ENCODE results near the gene UBL4A. TPM values are rescaled to one million over a fixed set of nuclear protein-coding genes. Genes with fewer than 3 reads are reported as not detected.

UBL4A gene
- total and polyA plus RNA-seq, 5 donors from 2014 or later = 12.5 to 59.5 (median 55.0) TPM

GRCh38 chrX:154458116-154458953 is 28.1 kb downstream of the UBL4A start, which contains the start of gene PLXNA3:
PLXNA3 (plus strand) TSS chrX:154458281; CDS start chrX:154460184, 1,903 bp downstream.
- Histone ChIP-seq H3K27ac (ENCODE audit: insufficient read depth, low read length, poor library complexity, severe bottlenecking) (peak within 1 kb of the TSS; percentile 47), H3K9me3 (ENCODE audit: control insufficient read depth in 2 of 2, low read length in 2 of 2) (no peaks in the 10 kb centered on the region), H3K36me3 (ENCODE audit: control insufficient read depth, insufficient read depth, low read length) (peaks cover 5% of the 10 kb centered on the region), H3K4me1 (ENCODE audit: control insufficient read depth, insufficient read depth, low read length, poor library complexity, severe bottlenecking) (peaks cover 15% of the 10 kb centered on the region), H3K27me3 (ENCODE audit: control insufficient read depth, insufficient read depth, low read length) (no peaks in the 10 kb centered on the region), H3K4me3 (ENCODE audit: low read depth, low read length) (peak within 1 kb of the TSS; percentile 68)
- Mint-ChIP-seq H3K9me3 (no peaks in the 10 kb centered on the region), H3K4me1 (peaks cover 3 to 25% (median 7%) of the 10 kb centered on the region in 4 donors), H3K27ac (peak within 1 kb of the TSS; percentile 84 to 99 (median 94)), H3K4me3 (peak within 1 kb of the TSS; percentile 92 to 97 (median 93)), H3K36me3 (no peaks in the 10 kb centered on the region), H3K27me3 (peaks cover 4% of the 10 kb centered on the region)
- ATAC-seq (ENCODE audit: low read depth in 2 of 2) = peak; percentile 79 to 80
- DNase-seq = peak; percentile 57 to 75 (median 61)

GRCh38 chrX:154457491-154458115 is 28.8 kb downstream of the UBL4A start:
- peaks cover 5% of the 10 kb centered on the region for H3K36me3 ChIP-seq (ENCODE audit: control insufficient read depth, insufficient read depth, low read length)
- H3K27ac ChIP-seq (ENCODE audit: insufficient read depth, low read length, poor library complexity, severe bottlenecking) = peak overlapping the region; percentile 33
- H3K4me3 ChIP-seq (ENCODE audit: low read depth, low read length) = no peak overlapping the region
- ATAC-seq (ENCODE audit: low read depth in 2 of 2) (peak; percentile 63 to 69), DNase-seq (peak; percentile 63 to 71 (median 71))
- no peaks in the 10 kb centered on the region for H3K9me3 Mint-ChIP-seq
- H3K9me3 ChIP-seq (ENCODE audit: control insufficient read depth in 2 of 2, low read length in 2 of 2) = no peaks in the 10 kb centered on the region
- no peaks in the 10 kb centered on the region for H3K36me3 Mint-ChIP-seq
- peaks cover 4% of the 10 kb centered on the region for H3K27me3 Mint-ChIP-seq
- H3K4me3 Mint-ChIP-seq = peak overlapping the region; percentile 92 to 97 (median 93)
- peak overlapping the region; percentile 78 to 99 (median 94) for H3K27ac Mint-ChIP-seq
- peaks cover 15% of the 10 kb centered on the region for H3K4me1 ChIP-seq (ENCODE audit: control insufficient read depth, insufficient read depth, low read length, poor library complexity, severe bottlenecking)
- H3K4me1 Mint-ChIP-seq = peaks cover 3 to 21% (median 7%) of the 10 kb centered on the region in 4 donors
- no peaks in the 10 kb centered on the region for H3K27me3 ChIP-seq (ENCODE audit: control insufficient read depth, insufficient read depth, low read length)

GRCh38 chrX:154452823-154453222 is 33.6 kb downstream of the UBL4A start:
- Histone ChIP-seq H3K27me3 (ENCODE audit: control insufficient read depth, insufficient read depth, low read length) (no peaks in the 10 kb centered on the region), H3K36me3 (ENCODE audit: control insufficient read depth, insufficient read depth, low read length) (peaks cover 9% of the 10 kb centered on the region), H3K27ac (ENCODE audit: insufficient read depth, low read length, poor library complexity, severe bottlenecking) (no peak overlapping the region), H3K4me1 (ENCODE audit: control insufficient read depth, insufficient read depth, low read length, poor library complexity, severe bottlenecking) (peaks cover 5% of the 10 kb centered on the region), H3K4me3 (ENCODE audit: low read depth, low read length) (no peak overlapping the region), H3K9me3 (ENCODE audit: control insufficient read depth in 2 of 2, low read length in 2 of 2) (no peaks in the 10 kb centered on the region)
- no peak for DNase-seq
- Mint-ChIP-seq H3K4me1 (peaks cover 3 to 7% (median 5%) of the 10 kb centered on the region in 4 donors), H3K27ac (no peak overlapping the region), H3K9me3 (peaks cover 0 to 1% (median 0%) of the 10 kb centered on the region in 7 donors), H3K36me3 (no peaks in the 10 kb centered on the region), H3K27me3 (peaks cover 4% of the 10 kb centered on the region), H3K4me3 (no peak overlapping the region)
- no peak for ATAC-seq (ENCODE audit: low read depth in 2 of 2)

GRCh38 chrX:154450312-154450711 is 36.1 kb downstream of the UBL4A start:
- Histone ChIP-seq H3K9me3 (ENCODE audit: control insufficient read depth in 2 of 2, low read length in 2 of 2) (no peaks in the 10 kb centered on the region), H3K4me3 (ENCODE audit: low read depth, low read length) (no peak overlapping the region), H3K27me3 (ENCODE audit: control insufficient read depth, insufficient read depth, low read length) (no peaks in the 10 kb centered on the region), H3K36me3 (ENCODE audit: control insufficient read depth, insufficient read depth, low read length) (peaks cover 9% of the 10 kb centered on the region), H3K27ac (ENCODE audit: insufficient read depth, low read length, poor library complexity, severe bottlenecking) (no peak overlapping the region), H3K4me1 (ENCODE audit: control insufficient read depth, insufficient read depth, low read length, poor library complexity, severe bottlenecking) (peaks cover under 1% of the 10 kb centered on the region)
- DNase-seq (no peak), ATAC-seq (ENCODE audit: low read depth in 2 of 2) (no peak)
- H3K4me3 Mint-ChIP-seq = no peak overlapping the region
- H3K4me1 Mint-ChIP-seq = peaks cover 0 to 7% (median 3%) of the 10 kb centered on the region in 4 donors
- H3K36me3 Mint-ChIP-seq = peaks cover 3% of the 10 kb centered on the region
- H3K27ac Mint-ChIP-seq = no peak overlapping the region
- no peaks in the 10 kb centered on the region for H3K27me3 Mint-ChIP-seq
- H3K9me3 Mint-ChIP-seq = peaks cover 0 to 1% (median 0%) of the 10 kb centered on the region in 7 donors

- H3K36me3 Mint-ChIP-seq = peaks cover 3% of the 10 kb centered on the region
- Histone ChIP-seq H3K4me3 (ENCODE audit: low read depth, low read length) (no peak overlapping the region), H3K36me3 (ENCODE audit: control insufficient read depth, insufficient read depth, low read length) (peaks cover 9% of the 10 kb centered on the region), H3K9me3 (ENCODE audit: control insufficient read depth in 2 of 2, low read length in 2 of 2) (no peaks in the 10 kb centered on the region), H3K4me1 (ENCODE audit: control insufficient read depth, insufficient read depth, low read length, poor library complexity, severe bottlenecking) (peaks cover 6% of the 10 kb centered on the region), H3K27me3 (ENCODE audit: control insufficient read depth, insufficient read depth, low read length) (no peaks in the 10 kb centered on the region), H3K27ac (ENCODE audit: insufficient read depth, low read length, poor library complexity, severe bottlenecking) (no peak overlapping the region)
- no peak overlapping the region for H3K4me3 Mint-ChIP-seq
- ATAC-seq (ENCODE audit: low read depth in 2 of 2) (no peak), DNase-seq (no peak)
- H3K4me1 Mint-ChIP-seq = peaks cover 0 to 9% (median 3%) of the 10 kb centered on the region in 4 donors
- H3K27me3 Mint-ChIP-seq = no peaks in the 10 kb centered on the region
- peaks cover 0 to 1% (median 0%) of the 10 kb centered on the region in 7 donors for H3K9me3 Mint-ChIP-seq
- no peak overlapping the region for H3K27ac Mint-ChIP-seq
These were observed 36.8 kb downstream of the UBL4A start for GRCh38 chrX:154449618-154450017.

- Histone ChIP-seq H3K4me3 (ENCODE audit: low read depth, low read length) (no peak overlapping the region), H3K36me3 (ENCODE audit: control insufficient read depth, insufficient read depth, low read length) (peaks cover 9% of the 10 kb centered on the region), H3K4me1 (ENCODE audit: control insufficient read depth, insufficient read depth, low read length, poor library complexity, severe bottlenecking) (peaks cover 13% of the 10 kb centered on the region), H3K27me3 (ENCODE audit: control insufficient read depth, insufficient read depth, low read length) (no peaks in the 10 kb centered on the region), H3K9me3 (ENCODE audit: control insufficient read depth in 2 of 2, low read length in 2 of 2) (no peaks in the 10 kb centered on the region), H3K27ac (ENCODE audit: insufficient read depth, low read length, poor library complexity, severe bottlenecking) (no peak overlapping the region)
- H3K27me3 Mint-ChIP-seq = no peaks in the 10 kb centered on the region
- no peak overlapping the region for H3K4me3 Mint-ChIP-seq
- peaks cover 0 to 11% (median 0%) of the 10 kb centered on the region in 4 donors for H3K4me1 Mint-ChIP-seq
- DNase-seq (no peak), ATAC-seq (ENCODE audit: low read depth in 2 of 2) (no peak)
- H3K9me3 Mint-ChIP-seq = peaks cover 0 to 1% (median 0%) of the 10 kb centered on the region in 7 donors
- H3K27ac Mint-ChIP-seq = no peak overlapping the region
- peaks cover 3% of the 10 kb centered on the region for H3K36me3 Mint-ChIP-seq
These were observed 37.9 kb downstream of the UBL4A start for GRCh38 chrX:154448484-154448883.

- H3K27me3 ChIP-seq (ENCODE audit: control insufficient read depth, insufficient read depth, low read length) = no peaks in the 10 kb centered on the region
- Mint-ChIP-seq H3K4me3 (peak overlapping the region in 2 of 4 donors; percentile 27 to 34), H3K9me3 (no peaks in the 10 kb centered on the region), H3K27me3 (no peaks in the 10 kb centered on the region), H3K27ac (peak overlapping the region in 1 of 3 donors; percentile 15), H3K36me3 (peaks cover 7% of the 10 kb centered on the region), H3K4me1 (peaks cover 0 to 29% (median 5%) of the 10 kb centered on the region in 4 donors)
- H3K4me1 ChIP-seq (ENCODE audit: control insufficient read depth, insufficient read depth, low read length, poor library complexity, severe bottlenecking) = peaks cover 27% of the 10 kb centered on the region
- no peak for ATAC-seq (ENCODE audit: low read depth in 2 of 2)
- no peak overlapping the region for H3K27ac ChIP-seq (ENCODE audit: insufficient read depth, low read length, poor library complexity, severe bottlenecking)
- H3K4me3 ChIP-seq (ENCODE audit: low read depth, low read length) = no peak overlapping the region
- H3K36me3 ChIP-seq (ENCODE audit: control insufficient read depth, insufficient read depth, low read length) = peaks cover 16% of the 10 kb centered on the region
- DNase-seq = no peak
- no peaks in the 10 kb centered on the region for H3K9me3 ChIP-seq (ENCODE audit: control insufficient read depth in 2 of 2, low read length in 2 of 2)
These were observed 40.0 kb downstream of the UBL4A start for GRCh38 chrX:154446430-154446829.
